ENCODE results near the gene SMARCB1.
"Not testable (repeated sequence)": the region's sequence is repeated elsewhere in the genome, so short reads cannot be mapped to it uniquely, and the experiment has no call there.

The SMARCB1 gene

GRCh38 chr22:23849009-23850006 lies 62.5 kb downstream of the SMARCB1 start:
- no peak for TF ChIP-seq POLR2A (IDR thresholded peaks at IDR 0.05; ENCODE audit: low read depth, low read length)
- peak; percentile 80 for DNase-seq (ENCODE audit: insufficient read length, low spot score)
- no peak for FAIRE-seq

GRCh38 chr22:23850136-23850611 lies 63.4 kb downstream of the SMARCB1 start:
- no peak for TF ChIP-seq POLR2A (IDR thresholded peaks at IDR 0.05; ENCODE audit: low read depth, low read length)
- FAIRE-seq = no peak
- no peak for DNase-seq (ENCODE audit: insufficient read length, low spot score)

GRCh38 chr22:23856721-23857605 lies 70.2 kb downstream of the SMARCB1 start:
- FAIRE-seq (no peak), DNase-seq (ENCODE audit: insufficient read length, low spot score) (no peak)
- TF ChIP-seq POLR2A (IDR thresholded peaks at IDR 0.05; ENCODE audit: low read depth, low read length) = no peak

- FAIRE-seq (peak; percentile 73), DNase-seq (ENCODE audit: insufficient read length, low spot score) (peak; percentile 94)
- peak; percentile 51 for TF ChIP-seq POLR2A (IDR thresholded peaks at IDR 0.05; ENCODE audit: low read depth, low read length)
Measured at GRCh38 chr22:23857606-23858483, 71.1 kb downstream of the SMARCB1 start, which contains the start of gene SLC2A11. Gene SLC2A11 (plus strand): TSS chr22:23857875. CDS start chr22:23858000, 125 bp downstream.

GRCh38 chr22:23858484-23858815 lies 71.7 kb downstream of the SMARCB1 start:
- TF ChIP-seq POLR2A (IDR thresholded peaks at IDR 0.05; ENCODE audit: low read depth, low read length) = no peak
- DNase-seq (ENCODE audit: insufficient read length, low spot score) (no peak), FAIRE-seq (no peak)

- FAIRE-seq (no peak), DNase-seq (ENCODE audit: insufficient read length, low spot score) (no peak)
- TF ChIP-seq POLR2A (IDR thresholded peaks at IDR 0.05; ENCODE audit: low read depth, low read length) = no peak
Measured at GRCh38 chr22:23859201-23859600, 72.4 kb downstream of the SMARCB1 start.

- DNase-seq (ENCODE audit: insufficient read length, low spot score); FAIRE-seq: not testable (repeated sequence)
Measured at GRCh38 chr22:23860187-23860586, 73.4 kb downstream of the SMARCB1 start.

GRCh38 chr22:23862103-23862502 lies 75.3 kb downstream of the SMARCB1 start:
- FAIRE-seq = no peak
- peak; percentile 35 for DNase-seq (ENCODE audit: insufficient read length, low spot score)
- no peak for TF ChIP-seq POLR2A (IDR thresholded peaks at IDR 0.05; ENCODE audit: low read depth, low read length)

- DNase-seq (ENCODE audit: insufficient read length, low spot score); FAIRE-seq: not testable (repeated sequence)
Measured at GRCh38 chr22:23864499-23865154, 77.9 kb downstream of the SMARCB1 start.

- DNase-seq (ENCODE audit: insufficient read length, low spot score) = no peak
- no peak for TF ChIP-seq POLR2A (IDR thresholded peaks at IDR 0.05; ENCODE audit: low read depth, low read length)
- no peak for FAIRE-seq
Measured at GRCh38 chr22:23868580-23868979, 81.8 kb downstream of the SMARCB1 start.

- FAIRE-seq (no peak), DNase-seq (ENCODE audit: insufficient read length, low spot score) (no peak)
- TF ChIP-seq POLR2A (IDR thresholded peaks at IDR 0.05; ENCODE audit: low read depth, low read length) = no peak
Measured at GRCh38 chr22:23874871-23875270, 88.1 kb downstream of the SMARCB1 start.

- FAIRE-seq = no peak
- DNase-seq (ENCODE audit: insufficient read length, low spot score) = no peak
- no peak for TF ChIP-seq POLR2A (IDR thresholded peaks at IDR 0.05; ENCODE audit: low read depth, low read length)
Measured at GRCh38 chr22:23875801-23876200, 89.0 kb downstream of the SMARCB1 start.

GRCh38 chr22:23877566-23877965 lies 90.8 kb downstream of the SMARCB1 start:
- DNase-seq (ENCODE audit: insufficient read length, low spot score) = no peak
- TF ChIP-seq POLR2A (IDR thresholded peaks at IDR 0.05; ENCODE audit: low read depth, low read length) = no peak
- FAIRE-seq = no peak

Data from H54 (cell line).